Neural cell (in vitro differentiated cells): ENCODE results near the gene TOX2. TPM values are rescaled to one million over a fixed set of nuclear protein-coding genes. Genes with fewer than 3 reads are reported as not detected.
"Not testable (repeated sequence)": the region's sequence is repeated elsewhere in the genome, so short reads cannot be mapped to it uniquely, and the experiment has no call there.

ENCODE experiments used
- H2AFZ ChIP-seq: fragments of 200-600, 300-800 bp; sonication (generic), shearing (Covaris generic); 2 replicates; pipeline ENCODE4 v1.6.0; 2014; ENCODE audit warnings: low read depth, mild to moderate bottlenecking, antibody characterized with exemption, low read length, moderate library complexity
- H3F3A ChIP-seq: fragments of 200-600 bp; shearing (Covaris generic); 2 replicates; pipeline ENCODE4 v1.6.1; 2016; ENCODE audit warnings: mild to moderate bottlenecking, moderate library complexity, mixed read lengths, antibody characterized with exemption, low read length; ENCODE audit not compliant: insufficient read depth, poor library complexity, severe bottlenecking
- H3K27ac ChIP-seq: fragments of 200-600, 300-800 bp; sonication (generic), shearing (Covaris generic); 2 replicates; pipeline ENCODE4 v1.5.1; 2014; ENCODE audit warnings: mild to moderate bottlenecking, low read length, moderate library complexity
- H3K27me3 ChIP-seq: fragments of 300-800, 200-600 bp; sonication (generic), shearing (Covaris generic); 2 replicates; pipeline ENCODE4 v1.6.0; 2014; ENCODE audit warnings: mild to moderate bottlenecking, low read depth, low read length, moderate library complexity; ENCODE audit not compliant: insufficient read depth
- H3K36me3 ChIP-seq: fragments of 300-800, 200-600 bp; sonication (generic), shearing (Covaris generic); 2 replicates; pipeline ENCODE4 v1.5.1; 2014; ENCODE audit warnings: mild to moderate bottlenecking, antibody characterized with exemption, low read length, moderate library complexity; ENCODE audit not compliant: insufficient read depth
- H3K4me2 ChIP-seq: fragments of 300-800, 200-600 bp; sonication (generic), shearing (Covaris generic); 2 replicates; pipeline ENCODE4 v1.6.0; 2014; ENCODE audit warnings: mild to moderate bottlenecking, low read length
- H3K4me3 ChIP-seq: fragments of 300-800, 200-600 bp; sonication (generic), shearing (Covaris generic); 2 replicates; pipeline ENCODE4 v1.5.1; 2014; ENCODE audit warnings: mild to moderate bottlenecking, low read length, moderate library complexity
- H3K79me2 ChIP-seq: fragments of 200-600 bp; shearing (Covaris generic); replicated peaks from 2 replicates; pipeline ENCODE4 v1.6.0; 2014; ENCODE audit warnings: mild to moderate bottlenecking, low read length, moderate library complexity; ENCODE audit not compliant: insufficient read depth
- H3K9ac ChIP-seq: fragments of 300-800, 200-600 bp; sonication (generic), shearing (Covaris generic); 2 replicates; pipeline ENCODE4 v1.6.1; 2016; ENCODE audit warnings: mild to moderate bottlenecking, low read length, mixed read lengths
- H3K9me2 ChIP-seq: fragments of 200-600 bp; shearing (Covaris generic); 2 replicates; pipeline ENCODE4 v1.6.1; 2016; ENCODE audit warnings: mild to moderate bottlenecking, low read length, mixed read lengths; ENCODE audit not compliant: insufficient read depth
- H3K9me3 ChIP-seq: fragments of 200-600, 300-800 bp; sonication (generic), shearing (Covaris generic); 2 replicates; pipeline ENCODE4 v1.6.1; 2016; ENCODE audit warnings: mild to moderate bottlenecking, mixed run types, low read length, moderate library complexity, mixed read lengths
- H4K20me1 ChIP-seq: fragments of 200-600 bp; shearing (Covaris generic); 2 replicates; pipeline ENCODE4 v1.6.1; 2016; ENCODE audit warnings: mild to moderate bottlenecking, mixed run types; ENCODE audit not compliant: insufficient read depth
- CTCF ChIP-seq: fragments of 450-650 bp; IDR thresholded peaks from 2 replicates; pipeline ENCODE4 v1.5.1; 2014; ENCODE audit warnings: antibody characterized with exemption, mild to moderate bottlenecking, moderate library complexity; ENCODE audit not compliant: poor library complexity, severe bottlenecking
- EP300 ChIP-seq: fragments of 450-650 bp; conservative IDR thresholded peaks from 2 replicates; pipeline ENCODE4 v1.6.1; 2014; ENCODE audit warnings: antibody characterized with exemption, mild to moderate bottlenecking, moderate library complexity; ENCODE audit not compliant: poor library complexity, severe bottlenecking
- EZH2 ChIP-seq: fragments of 200-600, 300-800 bp; shearing (Covaris generic), sonication (generic); IDR thresholded peaks from 2 replicates; pipeline ENCODE4 v1.6.1; 2014; ENCODE audit warnings: antibody characterized with exemption, low read length, borderline replicate concordance, mild to moderate bottlenecking; ENCODE audit not compliant: insufficient read depth, poor library complexity, severe bottlenecking
- MXI1 ChIP-seq: fragments of 450-650 bp; conservative IDR thresholded peaks from 2 replicates; pipeline ENCODE4 v1.6.1; 2014; ENCODE audit warnings: antibody characterized with exemption, mild to moderate bottlenecking; ENCODE audit not compliant: poor library complexity, severe bottlenecking
- POLR2AphosphoS5 ChIP-seq: IDR thresholded peaks from 2 replicates; pipeline ENCODE4 v1.6.1; 2012
- RAD21 ChIP-seq: fragments of 450-650 bp; conservative IDR thresholded peaks from 2 replicates; pipeline ENCODE4 v1.6.1; 2014; ENCODE audit warnings: antibody characterized with exemption, mild to moderate bottlenecking, moderate library complexity
- REST ChIP-seq: IDR thresholded peaks from 2 replicates; pipeline ENCODE4 v1.6.1; 2012; ENCODE audit warnings: borderline replicate concordance
- SMC3 ChIP-seq: fragments of 450-650 bp; conservative IDR thresholded peaks from 2 replicates; pipeline ENCODE4 v1.6.1; 2014; ENCODE audit warnings: antibody characterized with exemption, mild to moderate bottlenecking, moderate library complexity; ENCODE audit not compliant: poor library complexity
- TAF1 ChIP-seq: IDR thresholded peaks from 2 replicates; pipeline ENCODE4 v1.6.1; 2012; ENCODE audit warnings: low read depth
- polyA plus RNA-seq: library from polyadenylated mRNA; depleted of rRNA; stranded (reverse); fragments of >200 nt; gene quantifications from 2 replicates; pipeline ENCODE4 v1.2.3, GENCODE V29; 2014

The TOX2 gene
- polyA plus RNA-seq, 1 donor from 2014 or later = 0.89 TPM

- H4K20me1 ChIP-seq = no peaks in the 10 kb centered on the region
- no peak for TF ChIP-seq TAF1
- no peak for TF ChIP-seq EP300
- TF ChIP-seq REST = no peak
- no peak for TF ChIP-seq CTCF
- TF ChIP-seq SMC3 = no peak
- no peak for TF ChIP-seq MXI1
- TF ChIP-seq POLR2AphosphoS5 = no peak
- TF ChIP-seq EZH2 = no peak
- no peak for TF ChIP-seq RAD21
- H3K79me2 ChIP-seq = no peaks in the 10 kb centered on the region
- no peak overlapping the region for H3K4me3 ChIP-seq
- H3F3A ChIP-seq = no peaks in the 10 kb centered on the region
- no peak overlapping the region for H3K4me2 ChIP-seq
- no peak overlapping the region for H2AFZ ChIP-seq
- no peaks in the 10 kb centered on the region for H3K27me3 ChIP-seq
- no peaks in the 10 kb centered on the region for H3K9me3 ChIP-seq
- H3K36me3 ChIP-seq = no peaks in the 10 kb centered on the region
- no peak overlapping the region for H3K27ac ChIP-seq
- H3K9ac ChIP-seq = no peak overlapping the region
- no peaks in the 10 kb centered on the region for H3K9me2 ChIP-seq
Measured at GRCh38 chr20:44041001-44041400, 126.3 kb downstream of the TOX2 start.

GRCh38 chr20:44044712-44045111 is 130.1 kb downstream of the TOX2 start:
- not testable (repeated sequence) for H3K9me3 ChIP-seq, H3F3A ChIP-seq, H3K4me2 ChIP-seq, H3K27ac ChIP-seq, H2AFZ ChIP-seq, H3K36me3 ChIP-seq, H3K27me3 ChIP-seq, H3K4me3 ChIP-seq, H3K79me2 ChIP-seq, H3K9me2 ChIP-seq, H4K20me1 ChIP-seq, H3K9ac ChIP-seq

GRCh38 chr20:44050327-44050726 is 135.7 kb downstream of the TOX2 start:
- no peaks in the 10 kb centered on the region for H3K79me2 ChIP-seq
- no peaks in the 10 kb centered on the region for H3K36me3 ChIP-seq
- no peaks in the 10 kb centered on the region for H3K9me3 ChIP-seq

More at GRCh38 chr20:44050327-44050726, 135.7 kb downstream of the TOX2 start:
- Histone ChIP-seq H3K4me2 (no peak overlapping the region), H3K9me2 (no peaks in the 10 kb centered on the region), H2AFZ (no peak overlapping the region), H4K20me1 (no peaks in the 10 kb centered on the region), H3K27ac (no peak overlapping the region), H3K27me3 (no peaks in the 10 kb centered on the region), H3F3A (no peaks in the 10 kb centered on the region), H3K4me3 (no peak overlapping the region), H3K9ac (no peak overlapping the region)
- TF ChIP-seq RAD21 = no peak
- TF ChIP-seq CTCF = no peak
- TF ChIP-seq REST = no peak
- TF ChIP-seq POLR2AphosphoS5 = no peak
- TF ChIP-seq EZH2 = no peak
- no peak for TF ChIP-seq SMC3
- TF ChIP-seq TAF1 = no peak
- TF ChIP-seq EP300 = no peak
